ENCODE measurements around the gene SCAPER.
"Not testable (repeated sequence)": the region's sequence is repeated elsewhere in the genome, so short reads cannot be mapped to it uniquely, and the experiment has no call there.

Gene SCAPER

DNA sequence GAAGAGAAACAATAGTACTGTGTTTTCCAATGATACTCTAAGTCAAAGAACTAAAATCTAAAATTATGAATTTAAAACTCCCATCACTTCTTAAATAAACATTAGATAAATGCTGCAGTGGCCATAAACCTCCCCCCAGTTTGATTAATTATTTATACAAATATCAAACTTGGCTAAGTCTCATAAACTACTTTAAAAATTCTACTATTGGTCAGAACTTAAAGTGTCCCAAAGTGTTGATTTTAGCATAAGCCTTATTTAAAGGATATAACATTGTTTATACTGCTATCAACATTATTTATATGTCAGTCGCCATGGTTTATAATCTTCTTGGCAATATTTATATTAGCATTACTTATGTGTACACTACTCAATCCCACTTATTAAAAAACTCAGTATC, 132.4 kb downstream of the SCAPER start:
- DNase-seq (ENCODE audit: low read depth in 2 of 2) = no peak

DNA sequence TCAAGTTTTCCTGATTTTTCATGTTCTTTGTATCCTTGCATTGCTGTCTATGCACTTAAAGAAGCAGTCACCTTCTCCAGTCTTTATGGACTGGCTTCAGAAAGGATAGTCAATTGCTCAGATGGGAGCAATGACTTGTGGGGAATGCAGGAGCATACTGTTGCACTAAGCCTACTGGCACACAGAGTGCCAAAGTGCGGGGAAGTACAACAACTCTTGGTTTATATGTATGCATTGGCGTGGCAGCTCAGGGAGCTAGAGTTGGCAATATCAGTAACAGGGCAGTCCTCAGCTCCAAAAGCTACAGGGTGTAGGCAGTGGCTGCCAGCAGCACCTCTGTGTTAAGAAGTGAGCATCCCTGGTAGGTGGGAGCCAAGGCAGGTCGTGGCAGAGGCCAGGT, 141.1 kb downstream of the SCAPER start:
- DNase-seq (ENCODE audit: low read depth in 2 of 2) = no peak

DNA sequence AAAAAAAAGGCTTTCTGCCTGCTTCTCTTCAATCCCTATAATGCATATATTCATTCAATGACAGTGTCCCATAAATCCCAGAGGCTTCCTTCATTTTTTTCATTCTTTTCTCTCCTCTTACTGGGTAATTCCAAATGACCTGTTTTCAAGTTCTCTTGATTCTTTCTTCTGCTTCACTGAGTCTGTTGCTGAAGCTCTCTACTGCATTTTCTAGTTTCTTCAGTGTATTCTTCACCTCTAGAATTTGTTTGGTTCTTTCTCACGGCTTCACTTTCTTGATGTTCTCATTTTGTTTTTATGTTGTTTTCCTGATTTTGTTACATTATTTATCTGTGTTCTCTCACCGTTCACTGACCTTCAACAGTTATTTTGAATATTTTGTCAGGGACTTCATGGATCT, 141.6 kb downstream of the SCAPER start:
- DNase-seq (ENCODE audit: low read depth in 2 of 2) = no peak

DNA sequence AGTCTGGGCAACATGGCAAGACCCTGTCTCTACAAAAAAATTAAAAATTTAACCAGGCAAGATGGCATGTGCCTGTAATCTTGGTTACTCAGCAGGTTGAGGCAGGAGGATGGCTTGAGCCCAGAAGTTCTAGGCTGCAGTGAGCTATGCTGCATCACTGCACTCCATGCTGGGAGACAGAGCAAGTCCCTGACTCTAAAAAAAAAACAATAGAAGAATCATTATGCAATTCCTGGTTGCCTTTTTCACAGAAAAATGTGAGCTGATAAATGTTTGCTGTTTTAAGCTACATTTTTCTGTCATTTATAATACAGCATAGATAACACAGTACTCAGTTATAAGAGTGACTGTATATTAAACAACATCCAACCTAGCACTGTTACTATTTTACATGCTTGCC, 148.8 kb downstream of the SCAPER start:
- DNase-seq (ENCODE audit: low read depth in 2 of 2) = no peak

DNA sequence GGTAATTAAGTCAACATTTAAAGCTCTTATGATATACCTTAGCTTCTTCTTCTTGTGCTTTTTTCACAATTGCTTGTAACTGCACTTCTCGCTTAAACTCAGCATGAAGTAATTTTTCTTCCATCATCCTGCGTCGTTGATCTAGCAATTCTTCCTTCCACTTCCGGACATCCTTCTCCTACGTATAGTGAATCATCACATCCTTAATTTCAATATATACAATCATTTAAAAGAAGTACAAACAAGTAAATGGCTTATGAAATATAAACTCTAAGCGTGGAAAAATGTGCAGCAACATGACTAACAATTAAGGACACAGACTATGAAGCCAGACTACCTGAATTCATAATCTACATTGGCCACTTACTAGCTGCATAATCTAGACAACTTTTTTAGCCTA, 151.4 kb downstream of the SCAPER start:
- DNase-seq (ENCODE audit: low read depth in 2 of 2) = no peak

DNA sequence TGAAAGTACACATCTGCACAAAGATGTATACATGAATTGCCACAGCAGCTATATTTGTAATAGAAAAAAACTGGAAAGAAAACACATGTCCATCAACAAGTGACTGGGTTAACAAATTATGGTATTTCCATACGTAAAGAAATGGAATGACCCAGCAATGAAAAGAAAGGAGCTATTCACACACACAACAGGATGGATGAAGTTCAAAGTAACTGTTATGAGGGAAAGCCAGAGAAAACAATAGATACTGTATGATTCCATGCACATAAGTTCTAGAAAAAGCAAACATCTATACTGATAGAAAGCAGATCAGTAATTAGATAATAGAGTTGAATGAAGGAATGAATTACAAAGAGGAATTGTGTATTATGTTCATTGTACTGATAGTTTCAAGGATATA, 152.0 kb downstream of the SCAPER start:
- DNase-seq (ENCODE audit: low read depth in 2 of 2) = no peak

DNA sequence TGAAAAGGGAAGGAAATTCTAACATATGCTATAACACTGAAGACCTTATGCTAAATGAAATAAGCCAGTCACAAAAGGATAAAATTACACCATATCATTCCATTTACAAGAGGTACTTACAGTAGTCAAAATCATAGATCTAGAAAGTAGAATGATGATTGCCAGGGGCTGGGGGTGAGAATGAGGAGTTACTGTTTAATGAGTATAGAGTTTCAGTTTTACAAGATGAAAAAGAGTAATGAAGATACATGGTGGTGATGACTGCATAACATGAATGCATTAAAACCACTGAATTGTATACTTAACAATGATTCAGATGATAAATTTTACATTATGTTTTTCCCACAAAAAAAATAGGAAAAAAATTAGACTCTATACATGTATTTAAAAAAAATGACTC, 152.6 kb downstream of the SCAPER start:
- DNase-seq (ENCODE audit: low read depth in 2 of 2) = no peak

DNA sequence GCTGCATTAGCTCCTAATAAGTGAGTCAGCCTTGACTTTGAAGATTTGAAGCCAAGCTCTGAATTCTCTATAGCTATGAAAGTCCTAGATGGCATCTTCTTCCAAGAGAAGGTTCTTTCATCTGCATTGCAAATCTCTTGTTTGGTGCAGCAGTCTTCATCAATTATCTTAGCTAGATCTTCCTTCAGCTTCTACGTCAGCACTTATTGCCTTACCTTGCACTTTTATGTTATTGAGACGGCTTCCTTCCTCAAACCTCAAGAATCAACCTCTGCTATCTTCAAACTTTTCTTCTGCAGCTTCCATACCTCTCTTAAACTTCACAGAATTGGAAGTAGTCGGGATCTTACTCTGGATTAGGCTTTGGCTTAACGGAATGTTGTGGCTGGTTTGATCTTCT, 167.6 kb downstream of the SCAPER start:
- no peak for DNase-seq (ENCODE audit: low read depth in 2 of 2)

DNA sequence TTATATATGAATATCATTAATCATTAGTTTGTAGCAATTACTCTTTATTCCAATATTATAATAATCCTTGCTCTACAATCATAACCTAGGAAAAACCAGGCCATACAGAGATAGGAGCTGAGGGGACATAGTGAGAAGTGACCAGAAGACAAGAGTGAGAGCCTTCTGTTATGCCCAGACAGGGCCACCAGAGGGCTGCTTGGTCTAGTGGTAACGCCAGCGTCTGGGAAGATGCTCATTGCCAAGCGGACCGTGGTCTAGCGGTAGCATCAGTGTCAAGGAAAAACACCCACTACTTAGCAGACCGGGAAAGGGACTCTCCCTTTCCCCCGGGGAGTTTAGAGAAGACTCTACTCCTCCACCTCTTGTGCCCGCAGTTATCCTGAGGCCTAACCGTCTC, 172.8 kb downstream of the SCAPER start:
- not testable (repeated sequence) for DNase-seq (ENCODE audit: low read depth in 2 of 2)

DNA sequence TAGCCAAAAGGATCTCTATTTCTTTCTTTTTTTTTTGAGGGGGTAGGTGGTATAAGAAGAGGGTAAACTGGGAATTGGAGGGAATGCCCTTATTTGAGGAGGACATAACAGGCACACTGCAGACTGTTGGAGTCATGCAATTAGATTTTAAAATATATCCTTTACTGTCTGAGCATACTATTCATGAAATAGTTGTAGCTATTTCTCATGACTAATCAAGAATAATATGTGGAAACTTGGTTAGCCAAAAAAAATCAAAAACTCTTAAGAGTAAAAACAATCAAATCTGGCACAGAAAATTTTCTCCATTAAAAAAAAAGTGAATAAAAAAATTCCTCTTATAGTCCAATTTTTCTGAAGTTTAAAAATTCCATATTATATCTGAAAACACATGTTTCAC, 174.9 kb downstream of the SCAPER start:
- no peak for DNase-seq (ENCODE audit: low read depth in 2 of 2)

DNA sequence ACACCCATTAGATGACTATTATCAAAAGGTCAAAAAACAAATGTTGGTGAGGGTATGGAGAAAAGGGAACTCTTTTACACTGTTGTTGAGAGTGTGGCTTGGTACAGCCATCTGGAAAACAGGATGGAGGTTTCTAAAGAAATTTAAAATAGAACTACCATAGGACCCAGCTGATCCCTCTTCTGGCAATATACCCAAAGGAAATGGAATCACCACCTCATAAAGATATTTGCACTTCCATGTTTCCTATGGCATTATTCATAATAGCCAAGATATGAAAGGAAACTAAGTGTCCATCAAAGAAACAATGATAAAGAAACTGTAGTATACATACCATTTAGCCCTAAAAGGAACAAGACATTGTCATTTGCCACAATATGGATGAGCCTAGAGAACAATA, 186.3 kb downstream of the SCAPER start:
- no peak for DNase-seq (ENCODE audit: low read depth in 2 of 2)

DNA sequence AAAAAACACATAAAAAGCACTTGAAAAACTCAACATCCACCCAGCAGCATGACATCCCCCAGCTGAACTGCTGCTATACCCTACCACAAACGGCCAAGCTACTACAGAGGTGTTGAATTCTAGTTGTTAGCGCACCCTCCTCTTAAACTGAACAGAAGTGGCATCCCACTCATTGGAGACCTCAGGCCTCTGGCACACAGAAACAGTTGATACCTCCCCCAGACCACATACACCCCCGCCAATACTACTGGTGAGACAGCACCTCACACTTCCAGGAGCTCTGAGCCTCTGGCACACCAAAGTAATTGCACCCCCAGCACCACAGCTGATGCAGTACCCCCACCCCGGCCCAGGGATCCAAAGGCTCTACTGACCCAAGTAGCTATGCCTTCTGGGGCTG, 190.2 kb downstream of the SCAPER start:
- no peak for DNase-seq (ENCODE audit: low read depth in 2 of 2)

DNA sequence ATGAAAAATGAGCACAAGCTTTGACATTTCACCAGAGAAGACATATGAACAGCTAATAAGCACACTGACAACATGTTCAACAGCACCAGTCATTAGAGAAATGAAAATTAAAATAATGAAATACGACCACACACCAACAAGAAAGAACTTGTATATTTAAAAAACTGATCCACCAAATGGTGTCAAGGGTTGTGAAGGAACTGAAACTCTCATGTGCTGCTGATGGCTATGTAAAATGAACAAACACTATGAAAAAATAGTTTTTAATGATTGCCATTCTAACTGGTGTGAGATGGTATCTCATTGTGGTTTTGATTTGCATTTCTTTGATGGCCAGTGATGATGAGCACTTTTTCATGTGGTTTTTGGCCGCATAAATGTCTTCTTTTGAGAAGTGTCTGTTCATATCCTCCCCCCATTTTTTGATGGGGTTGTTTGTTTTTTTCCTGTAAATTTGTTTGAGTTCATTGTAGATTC, 193.8 kb downstream of the SCAPER start:
- no peak for DNase-seq (ENCODE audit: low read depth in 2 of 2)

DNA sequence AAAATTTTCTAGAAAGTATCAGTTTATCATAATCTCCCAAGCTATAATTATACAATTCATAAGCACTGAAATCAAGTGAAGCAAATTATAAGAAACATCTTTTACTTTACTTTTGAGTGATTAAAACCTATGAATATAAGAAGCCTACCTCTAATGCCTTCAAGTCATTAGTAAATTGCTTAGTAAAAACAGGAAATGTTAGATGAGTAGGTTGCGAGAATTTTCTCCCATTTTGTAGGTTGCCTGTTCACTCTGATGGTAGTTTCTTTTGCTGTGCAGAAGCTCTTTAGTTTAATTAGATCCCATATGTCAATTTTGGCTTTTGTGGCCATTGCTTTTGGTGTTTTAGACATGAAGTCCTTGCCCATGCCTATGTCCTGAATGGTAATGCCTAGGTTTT, 201.1 kb downstream of the SCAPER start:
- DNase-seq (ENCODE audit: low read depth in 2 of 2) = not testable (repeated sequence)

DNA sequence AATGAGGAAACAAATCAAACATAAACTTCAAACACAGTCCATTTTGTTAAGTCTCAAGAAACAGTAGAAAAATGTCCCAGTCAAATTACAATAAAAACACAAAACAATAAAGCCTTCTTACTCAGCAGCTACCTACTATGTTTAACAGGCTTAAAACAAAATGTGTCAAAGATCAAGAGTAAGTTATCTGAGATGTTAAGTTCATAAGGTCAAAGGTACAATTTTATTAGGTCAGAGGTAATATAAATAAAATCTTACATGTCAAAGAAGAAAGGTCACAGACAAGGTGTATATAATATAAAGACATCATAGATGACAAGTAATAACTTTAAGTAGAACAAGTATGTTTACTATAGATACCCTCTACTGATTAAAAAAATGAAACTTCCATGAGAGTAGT, 208.3 kb downstream of the SCAPER start:
- no peak for DNase-seq (ENCODE audit: low read depth in 2 of 2)

DNA sequence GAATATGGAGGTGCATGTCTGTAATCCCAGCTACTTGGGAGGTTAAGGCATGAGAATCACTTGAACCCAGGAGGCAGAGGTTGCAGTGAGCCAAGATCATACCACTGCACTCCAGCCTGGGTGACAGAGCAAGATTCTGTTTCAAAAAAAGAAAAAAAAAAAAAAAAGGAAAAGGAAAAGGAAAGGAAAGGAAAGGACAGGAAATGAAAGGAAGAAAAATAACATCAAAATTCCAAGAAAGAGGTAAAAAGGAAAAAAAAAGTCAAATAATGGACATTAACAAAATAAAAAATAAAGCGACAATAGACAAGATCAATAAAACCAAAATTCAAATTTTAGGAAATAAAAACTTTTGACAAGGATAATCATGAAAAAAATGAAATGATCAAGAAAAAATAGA, 212.6 kb downstream of the SCAPER start:
- not testable (repeated sequence) for DNase-seq (ENCODE audit: low read depth in 2 of 2)

DNA sequence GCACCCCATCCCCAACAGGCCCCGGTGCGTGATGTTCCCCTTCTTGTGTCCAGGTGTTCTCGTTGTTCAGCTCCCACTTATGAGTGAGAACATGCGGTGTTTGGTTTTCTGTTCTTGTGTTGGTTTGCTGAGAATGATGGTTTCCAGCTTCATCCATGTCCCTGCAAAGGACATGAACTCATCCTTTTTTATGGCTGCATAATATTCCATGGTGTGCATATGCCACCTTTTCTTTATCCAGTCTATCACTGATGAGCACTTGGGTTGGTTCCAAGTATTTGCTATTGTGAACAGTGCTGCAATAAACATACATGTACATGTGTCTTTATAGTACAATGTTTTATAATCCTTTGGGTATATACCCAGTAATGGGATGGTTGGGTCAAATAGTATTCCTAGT, 217.5 kb downstream of the SCAPER start:
- DNase-seq (ENCODE audit: low read depth in 2 of 2) = not testable (repeated sequence)

DNA sequence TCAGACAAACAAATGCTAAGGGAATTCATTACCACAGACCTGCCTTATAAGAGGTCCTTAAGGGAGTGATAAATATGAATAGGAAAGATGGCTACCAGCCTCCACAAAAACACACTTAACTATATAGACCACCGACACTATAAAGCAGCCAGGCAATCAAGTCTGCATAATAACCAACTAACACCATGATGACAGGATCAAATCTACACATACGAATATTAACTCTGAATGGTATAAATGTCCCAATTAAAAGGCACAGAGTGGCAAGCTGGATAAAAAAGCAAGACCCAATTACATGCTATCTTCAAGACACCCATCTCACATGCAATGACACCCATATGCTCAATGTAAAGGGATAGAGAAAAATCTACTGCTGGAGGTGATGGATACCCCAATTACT, 221.1 kb downstream of the SCAPER start:
- DNase-seq (ENCODE audit: low read depth in 2 of 2) = no peak

DNA sequence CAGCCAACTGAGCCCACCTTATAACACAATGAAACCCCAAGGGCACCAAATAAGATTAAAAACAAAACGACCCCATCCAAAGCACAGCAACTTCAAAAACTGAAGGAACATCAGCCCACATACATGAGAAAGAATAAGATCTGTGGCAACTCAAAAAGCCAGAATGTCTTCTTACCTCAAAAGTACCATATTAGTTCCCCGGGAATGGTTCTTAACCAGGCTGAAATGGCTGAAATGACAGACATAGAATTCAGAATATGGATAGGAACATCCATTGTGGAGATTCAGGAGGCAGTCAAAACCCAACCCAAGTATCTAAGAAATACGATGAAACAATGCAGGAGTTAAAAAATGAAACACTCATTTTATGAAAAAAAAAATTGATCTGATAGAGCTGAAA, 222.3 kb downstream of the SCAPER start:
- no peak for DNase-seq (ENCODE audit: low read depth in 2 of 2)

DNA sequence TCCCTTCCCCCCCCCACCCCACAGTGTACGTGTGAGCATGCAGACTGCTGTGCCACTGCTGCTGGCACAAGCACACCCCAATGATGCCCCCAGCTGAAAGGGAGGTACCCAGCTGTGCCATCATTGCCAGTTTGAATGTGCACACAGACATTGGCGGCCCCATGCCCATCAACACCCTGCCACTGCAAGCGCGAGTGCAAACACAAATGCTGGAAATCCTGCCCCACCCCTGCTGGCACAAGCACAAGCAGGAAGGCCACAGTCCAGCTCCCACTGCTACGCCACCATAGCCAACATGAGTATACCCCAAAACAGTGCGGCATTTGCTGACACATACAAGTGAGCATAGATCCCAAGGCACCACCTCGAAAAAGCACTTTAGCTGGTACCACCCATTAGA, 222.9 kb downstream of the SCAPER start:
- DNase-seq (ENCODE audit: low read depth in 2 of 2) = no peak

DNA sequence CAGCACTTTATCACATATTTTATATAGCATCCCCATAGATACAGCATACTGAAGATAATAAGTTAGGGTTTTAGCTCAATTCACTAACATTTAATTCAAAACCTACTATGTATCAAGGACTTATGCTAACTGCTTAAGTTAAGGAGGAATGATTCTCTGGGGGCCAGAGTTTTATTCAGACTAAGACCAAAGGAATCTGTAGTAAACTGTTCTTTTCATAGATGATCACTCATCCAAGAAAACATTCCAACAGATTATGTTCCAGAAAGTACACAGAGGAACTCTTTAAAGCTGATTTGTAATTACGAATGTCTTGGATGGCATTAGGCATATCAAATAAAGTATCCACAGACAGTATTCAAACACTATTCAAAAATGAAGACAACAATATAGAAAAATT, 226.4 kb downstream of the SCAPER start:
- no peak for DNase-seq (ENCODE audit: low read depth in 2 of 2)

DNA sequence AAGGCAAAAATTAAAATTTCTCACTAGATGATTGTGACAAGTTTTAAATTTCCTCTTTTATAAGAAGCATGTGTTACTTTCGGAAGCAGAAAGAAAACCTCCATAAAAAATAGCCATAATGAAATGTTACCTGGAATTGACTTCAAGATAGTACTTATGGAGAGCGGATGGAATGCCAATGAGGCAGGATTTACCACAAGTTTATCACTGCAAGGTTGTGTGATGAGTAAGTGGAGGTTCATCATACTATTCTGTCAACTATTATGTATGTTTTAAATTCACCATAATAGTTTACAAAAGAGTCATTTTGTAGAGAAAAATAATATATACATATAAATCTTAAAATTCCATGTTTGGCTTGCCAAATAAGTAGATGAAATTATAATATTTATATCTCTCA, 230.3 kb downstream of the SCAPER start:
- no peak for DNase-seq (ENCODE audit: low read depth in 2 of 2)

DNA sequence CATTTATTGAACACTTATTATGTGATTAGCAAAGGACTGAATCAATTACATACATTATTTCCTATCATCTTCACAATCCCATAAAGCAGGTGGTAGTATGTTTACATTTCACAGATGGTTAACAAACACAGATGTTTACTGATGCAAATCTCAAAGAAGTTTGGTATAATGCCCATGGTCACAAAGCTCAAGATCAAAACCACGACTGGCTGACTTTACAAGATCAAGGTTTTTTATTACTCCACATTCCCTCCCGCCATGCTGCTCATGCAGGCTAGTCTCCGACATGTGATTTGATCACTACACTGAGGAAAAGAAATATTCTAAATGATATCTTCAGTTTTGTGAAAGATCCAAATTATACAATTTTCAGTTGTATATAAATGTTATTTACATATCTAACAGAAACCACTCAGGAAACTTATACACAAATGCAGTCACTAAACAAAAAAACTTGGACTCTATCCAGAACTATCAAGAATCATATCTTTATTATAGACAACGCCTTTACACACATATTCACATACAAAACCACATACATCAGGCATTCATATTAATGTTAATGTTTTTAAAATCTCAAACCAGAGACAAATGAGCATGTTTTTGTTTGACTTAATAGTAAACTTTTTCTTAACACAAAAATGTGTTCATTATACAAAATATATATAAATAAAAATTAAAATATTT, 235.5 kb downstream of the SCAPER start:
- no peak for DNase-seq (ENCODE audit: low read depth in 2 of 2)

DNA sequence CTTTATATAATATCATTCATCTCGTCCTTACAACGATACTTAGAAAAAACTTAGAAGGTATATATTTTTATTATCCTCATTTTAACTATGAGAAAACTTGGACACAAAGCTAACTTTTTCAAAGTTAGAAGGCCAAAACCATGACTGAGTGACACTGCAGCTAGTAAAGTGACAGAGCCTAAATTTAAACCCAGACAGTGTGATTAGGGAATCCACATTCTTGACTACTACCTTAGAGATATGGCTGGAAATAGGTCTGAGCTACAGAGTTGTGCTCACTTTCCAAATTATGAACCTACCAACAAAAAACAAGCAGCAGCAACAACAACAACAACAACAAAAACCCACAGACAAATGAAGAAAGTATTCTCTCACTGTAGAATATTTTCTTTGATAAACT, 236.2 kb downstream of the SCAPER start:
- no peak for DNase-seq (ENCODE audit: low read depth in 2 of 2)

Measured in stimulated activated CD8-positive, alpha-beta memory T cell treated with anti-CD3 and anti-CD28 coated beads, Interleukin-15, amount 100 ng/mL, for 4 hours (primary cell).